ENCODE results near the gene ADORA1.

The ADORA1 gene

DNA sequence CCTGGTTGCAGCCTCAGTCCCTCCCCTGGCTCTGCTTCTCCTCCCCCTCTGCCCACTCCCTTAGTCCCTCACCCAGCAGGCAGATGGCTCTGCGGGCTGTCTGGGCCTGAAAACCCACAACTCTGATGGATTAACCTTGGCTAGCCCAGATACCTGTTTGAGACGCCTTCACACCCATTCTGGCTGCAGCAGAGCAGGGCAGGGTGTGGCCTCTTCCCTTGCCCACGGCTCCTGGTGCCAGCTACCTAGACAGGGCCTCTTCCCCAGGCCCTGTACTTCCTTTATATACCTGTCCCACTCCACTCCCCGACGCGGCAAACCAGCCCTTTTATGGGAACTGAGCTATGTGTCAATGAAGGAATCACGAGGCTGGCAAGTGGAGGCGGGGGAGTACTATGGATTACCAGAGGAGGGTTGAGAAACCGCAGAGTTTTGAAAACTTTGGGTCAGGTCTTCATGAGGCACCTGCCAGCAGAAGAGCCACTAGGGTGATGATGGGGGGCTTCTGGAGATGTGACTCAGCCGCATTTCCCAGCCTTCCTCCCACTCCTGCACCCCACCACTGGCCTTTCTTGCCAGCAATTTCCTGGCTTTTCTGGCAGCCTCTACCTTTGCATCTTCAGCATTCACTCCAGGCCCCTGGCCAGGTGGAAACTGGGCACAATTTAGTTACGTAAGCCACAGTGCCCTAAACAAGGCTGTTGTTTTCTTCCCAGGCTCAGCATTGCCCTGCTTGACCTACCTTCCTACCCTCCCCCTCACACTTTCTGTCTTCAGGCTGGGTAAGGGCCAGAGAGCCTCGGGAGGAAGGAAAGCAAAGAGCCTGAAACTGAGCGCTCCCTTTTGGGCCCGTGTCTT, 59.1 kb downstream of the ADORA1 start, which contains the start of gene CHI3L1:
CHI3L1 (minus strand) TSS at position 259 of the 858 bp plus-strand sequence; CDS start at position 178, 81 bp downstream.
- no peak for DNase-seq (ENCODE audit: low read depth, low spot score)

GRCh38 chr1:203187304-203187685, 59.8 kb downstream of the ADORA1 start:
- no peak for DNase-seq (ENCODE audit: low read depth, low spot score)

DNA sequence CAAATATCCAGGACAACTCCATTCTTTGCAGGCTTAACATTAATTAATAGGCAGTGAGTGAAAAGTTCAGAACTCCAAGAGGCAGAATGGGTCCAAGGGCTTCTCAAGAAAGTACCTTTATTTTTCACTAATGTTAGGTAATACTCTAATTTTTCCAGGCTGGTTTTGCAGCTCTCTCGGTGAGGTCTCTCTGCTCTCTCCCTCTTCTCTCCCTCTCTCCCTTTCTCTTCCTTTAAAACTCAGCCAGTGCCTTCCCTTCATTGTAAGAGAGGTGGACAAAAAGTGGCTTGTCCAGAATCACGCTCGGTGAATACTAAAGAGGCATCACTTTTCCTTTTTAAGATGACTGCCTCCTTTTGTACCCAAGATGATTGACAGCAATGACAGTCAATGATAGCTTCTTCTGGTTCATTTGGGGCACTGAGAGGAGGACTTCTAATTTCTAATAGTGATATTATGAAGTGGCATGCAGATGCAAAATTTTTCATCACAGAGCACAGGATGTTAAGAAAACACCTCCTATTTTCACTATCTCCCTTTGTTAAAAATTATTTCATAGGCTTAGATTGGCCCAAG, 60.3 kb downstream of the ADORA1 start:
- DNase-seq (ENCODE audit: low read depth, low spot score), result no peak

GRCh38 chr1:203188686-203189232, 61.2 kb downstream of the ADORA1 start:
- no peak for DNase-seq (ENCODE audit: low read depth, low spot score)

DNA sequence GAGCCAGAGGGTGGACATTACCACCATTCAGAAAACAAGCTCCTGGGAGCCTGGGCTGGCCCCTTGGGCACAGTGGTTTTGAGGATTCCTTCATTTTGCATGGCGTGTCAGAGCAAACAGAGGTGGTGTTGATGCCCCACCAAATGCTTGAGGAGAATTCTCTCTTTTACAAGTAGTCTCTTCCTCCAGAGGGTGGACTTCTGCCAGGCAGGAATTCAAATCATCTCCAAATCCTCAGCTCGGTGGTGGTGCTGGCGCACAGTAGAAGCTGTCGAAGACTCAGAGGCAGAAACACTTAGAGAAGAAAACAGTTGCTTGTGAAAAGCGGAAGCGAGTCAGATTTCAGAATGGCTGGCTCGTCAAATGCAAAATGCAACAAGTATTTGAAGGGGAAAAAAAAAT, 62.4 kb downstream of the ADORA1 start:
- no peak for DNase-seq (ENCODE audit: low read depth, low spot score)

DNA sequence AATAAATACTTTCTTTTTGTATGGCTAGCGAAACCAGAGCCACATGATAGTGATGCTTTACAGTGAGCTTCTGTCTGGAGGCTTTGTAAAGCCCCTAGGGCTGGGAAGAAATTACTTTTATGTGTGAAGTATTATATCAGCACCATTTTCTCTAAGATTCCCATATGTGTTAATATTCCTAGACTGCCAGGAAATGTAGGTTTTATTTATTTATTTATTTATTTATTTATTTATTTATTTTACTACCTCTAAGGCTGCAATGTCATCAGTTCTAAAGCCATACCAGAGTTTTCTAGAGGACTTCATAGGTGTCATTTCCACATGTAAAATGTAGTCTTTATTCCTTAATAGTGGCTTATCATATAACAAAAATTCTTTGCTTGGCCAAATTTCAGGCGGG, 63.4 kb downstream of the ADORA1 start:
- no peak for DNase-seq (ENCODE audit: low read depth, low spot score)

DNA sequence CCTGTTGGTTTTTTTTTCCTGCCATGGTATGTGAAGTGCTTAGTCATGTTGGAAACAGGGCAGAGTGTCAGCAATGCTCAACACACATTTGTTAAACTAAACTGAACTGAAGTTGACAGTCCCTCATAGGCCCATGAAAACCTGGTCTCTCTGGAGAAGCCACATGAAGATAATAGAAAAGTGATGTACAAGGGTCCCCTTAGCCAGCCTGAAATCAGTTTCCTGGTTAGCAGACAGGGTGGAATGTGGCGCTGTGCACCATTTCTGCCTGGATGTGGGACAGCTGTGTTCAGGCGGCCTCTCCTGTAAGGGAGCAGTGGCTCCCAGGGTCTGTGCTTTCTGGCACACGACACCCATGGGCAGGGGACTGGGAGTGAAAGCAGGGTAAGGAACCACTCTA, 68.8 kb downstream of the ADORA1 start:
- peak; percentile 28 for DNase-seq (ENCODE audit: low read depth, low spot score)

DNA sequence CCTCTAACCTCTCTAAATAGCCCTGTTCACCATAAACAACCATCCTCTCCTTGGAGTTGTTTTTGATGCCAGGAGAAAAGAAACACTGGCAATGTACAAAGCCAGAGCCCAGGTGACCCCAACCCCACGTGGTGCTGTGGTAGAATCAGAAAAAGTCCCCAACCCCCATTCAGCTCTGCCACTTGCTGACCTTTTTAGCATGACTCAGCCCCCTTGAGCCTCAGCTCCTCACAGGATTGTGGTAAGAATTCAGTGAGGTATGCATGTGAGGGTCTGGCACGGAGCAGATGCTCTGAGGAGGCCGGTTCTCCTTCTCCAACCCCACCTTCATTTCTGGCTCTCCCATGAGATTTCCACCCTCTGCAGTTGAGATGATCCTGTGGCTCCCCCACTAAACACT, 70.1 kb downstream of the ADORA1 start:
- DNase-seq (ENCODE audit: low read depth, low spot score), result peak; percentile 93

DNA sequence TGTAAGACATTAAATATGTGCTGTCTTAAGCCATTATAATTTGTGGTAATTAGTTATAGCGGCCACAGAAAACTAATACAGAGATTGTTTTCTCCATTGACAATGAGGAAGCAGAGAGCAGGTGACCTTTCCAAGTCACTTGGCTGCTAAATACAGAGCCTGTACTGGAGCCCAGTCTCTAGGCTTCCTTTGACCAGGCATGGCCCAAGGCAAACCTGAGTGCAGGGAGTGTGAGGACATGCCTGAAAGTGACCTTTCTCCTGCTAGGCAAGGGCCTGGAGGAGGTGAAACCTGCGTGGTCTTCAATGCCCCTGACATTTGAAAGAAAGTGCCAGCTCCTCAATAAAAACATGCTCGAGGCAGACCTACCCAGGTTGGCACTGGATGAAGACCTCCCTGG, 71.5 kb downstream of the ADORA1 start:
- no peak for DNase-seq (ENCODE audit: low read depth, low spot score)

GRCh38 chr1:203199481-203199815, 71.9 kb downstream of the ADORA1 start:
- no peak for DNase-seq (ENCODE audit: low read depth, low spot score)

DNA sequence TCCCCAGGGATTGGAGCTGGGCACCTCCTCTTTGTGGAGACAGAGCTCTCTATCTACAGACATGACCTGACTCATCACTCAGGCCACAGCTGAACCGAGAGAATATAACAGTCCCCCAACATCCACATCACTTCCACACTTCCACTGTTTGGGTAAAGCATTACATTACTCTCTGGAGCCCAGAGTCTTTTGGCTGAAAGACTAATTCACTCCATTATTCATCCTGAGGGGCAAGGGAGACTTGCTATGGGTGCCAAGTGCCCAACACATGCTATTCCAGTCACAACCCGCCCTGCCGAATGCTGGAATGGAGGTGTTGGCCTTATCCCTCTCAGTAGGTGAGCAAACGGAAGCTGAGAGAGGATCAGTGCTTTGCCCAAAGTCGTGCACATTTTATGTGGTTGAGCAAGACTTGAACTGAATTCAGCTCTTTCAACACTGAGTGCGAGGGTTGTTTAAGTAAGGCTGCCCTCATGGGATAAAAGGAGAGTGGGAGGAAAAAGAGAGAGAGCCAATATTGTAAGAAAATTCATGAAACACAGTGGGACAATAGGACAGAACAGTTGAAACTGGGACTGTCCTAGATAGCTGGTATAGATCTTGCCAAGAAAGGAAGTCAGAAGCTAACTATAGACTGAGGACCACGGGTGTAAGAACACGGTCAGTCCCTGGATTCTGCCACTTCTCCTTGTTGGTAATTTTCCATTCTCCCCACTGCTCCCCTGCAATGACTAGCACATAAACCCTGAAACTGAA, 72.5 kb downstream of the ADORA1 start:
- no peak for DNase-seq (ENCODE audit: low read depth, low spot score)

- DNase-seq (ENCODE audit: low read depth, low spot score), result no peak
Observed at GRCh38 chr1:203200916-203201315, 73.4 kb downstream of the ADORA1 start.

DNA sequence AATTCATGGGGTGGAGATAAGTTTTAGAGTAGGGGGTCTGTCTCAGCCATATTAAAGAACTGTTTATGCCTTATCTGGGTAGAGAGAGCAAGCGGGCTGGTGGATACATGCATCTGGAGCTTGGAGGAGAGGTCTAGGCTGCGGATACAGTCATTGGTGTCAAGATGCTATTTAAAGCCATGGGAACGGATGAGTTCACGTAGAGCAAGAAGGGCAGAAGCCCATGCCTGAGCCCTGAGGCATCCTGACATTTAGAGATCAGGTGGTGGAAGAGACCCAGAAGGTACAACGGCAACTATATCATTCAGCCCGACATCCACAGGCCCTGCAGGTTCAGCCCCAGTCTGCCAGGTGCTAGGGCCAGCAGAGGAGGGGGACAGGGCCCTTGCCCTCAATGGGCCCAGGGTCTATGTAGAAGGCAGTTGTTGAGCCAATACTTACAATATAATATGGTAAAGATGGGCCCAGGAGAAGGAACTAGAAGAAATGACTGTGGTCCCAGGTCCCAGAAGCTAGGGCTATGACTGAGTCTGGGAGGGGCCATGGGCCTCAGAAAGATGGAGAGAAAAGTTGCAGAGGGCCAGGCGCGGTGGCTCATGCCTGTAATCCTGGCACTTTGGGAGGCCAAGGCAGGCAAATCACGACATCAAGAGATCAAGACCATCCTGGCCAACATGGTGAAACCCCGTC, 74.1 kb downstream of the ADORA1 start:
- DNase-seq (ENCODE audit: low read depth, low spot score), result no peak

- peak; percentile 21 for DNase-seq (ENCODE audit: low read depth, low spot score)
Observed at GRCh38 chr1:203202431-203203245, 75.1 kb downstream of the ADORA1 start.

GRCh38 chr1:203204756-203205155, 77.2 kb downstream of the ADORA1 start:
- no peak for DNase-seq (ENCODE audit: low read depth, low spot score)

GRCh38 chr1:203206129-203206687, 78.7 kb downstream of the ADORA1 start:
- peak; percentile 45 for DNase-seq (ENCODE audit: low read depth, low spot score)

- no peak for DNase-seq (ENCODE audit: low read depth, low spot score)
Observed at GRCh38 chr1:203207751-203208150, 80.2 kb downstream of the ADORA1 start.

- no peak for DNase-seq (ENCODE audit: low read depth, low spot score)
Observed at GRCh38 chr1:203208181-203208580, 80.7 kb downstream of the ADORA1 start.

DNA sequence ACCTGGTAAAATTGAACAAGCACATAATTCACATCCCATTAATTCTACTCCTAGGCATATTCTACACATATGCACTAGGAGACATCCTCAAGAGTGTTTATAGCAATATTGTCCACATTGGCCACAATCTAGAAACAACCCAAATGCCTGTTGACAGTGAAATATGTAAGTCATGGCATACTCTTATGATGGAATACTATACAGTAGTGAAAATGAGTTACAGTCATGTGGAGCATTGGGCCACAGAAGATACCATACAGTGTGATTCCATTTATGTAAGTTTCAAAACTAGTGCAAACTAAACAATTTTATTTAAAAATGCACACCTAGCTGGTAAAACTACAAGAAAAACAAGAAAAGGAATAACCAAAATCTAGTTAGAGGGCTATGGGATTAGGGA, 82.8 kb downstream of the ADORA1 start:
- no peak for DNase-seq (ENCODE audit: low read depth, low spot score)

DNA sequence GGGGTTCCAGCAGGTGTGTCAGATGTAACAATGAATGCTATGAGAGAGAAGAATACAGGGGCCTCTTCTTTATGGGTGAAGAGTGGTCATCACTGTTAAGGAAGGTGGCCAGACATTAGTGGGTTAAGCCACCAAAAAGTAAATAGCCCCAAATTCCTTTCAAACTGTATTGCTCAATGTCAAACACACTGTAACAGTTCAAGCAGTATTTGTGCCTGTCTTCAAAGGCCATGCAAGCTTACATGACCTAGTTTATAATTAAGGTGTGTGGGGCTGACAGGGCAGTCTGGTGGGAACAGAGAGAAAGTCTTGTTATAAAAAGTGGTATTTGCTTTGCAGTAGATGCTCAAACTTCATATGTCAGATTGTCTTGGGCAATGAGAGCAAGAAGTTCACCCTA, 83.5 kb downstream of the ADORA1 start:
- no peak for DNase-seq (ENCODE audit: low read depth, low spot score)

GRCh38 chr1:203211812-203212211, 84.3 kb downstream of the ADORA1 start:
- no peak for DNase-seq (ENCODE audit: low read depth, low spot score)
